Lung (tissue), 12 donors: Measurements from ENCODE around the gene TBC1D8. TPM values are rescaled to one million over a fixed set of nuclear protein-coding genes. Genes with fewer than 3 reads are reported as not detected.

Source experiments
- ATAC-seq: fragments of 200-7000 bp; cut with Tn5 transposase; one replicate; pipeline ENCODE4 v1.9.1; 2020; ENCODE audit warnings: moderate number of reproducible peaks; ENCODE audit not compliant: insufficient read depth, low FRiP score
- DNase-seq, 3 donors: peaks; one replicate each; pipeline ENCODE4 v3.0.0-alpha.2; 2013 to 2017
- H3K27ac ChIP-seq, 2 donors: one replicate each; pipeline ENCODE4 v1.5.1; 2013; ENCODE audit warnings: mild to moderate bottlenecking in 2 of 2, moderate library complexity in 2 of 2, control low read depth in 1 of 2, inconsistent platforms in 1 of 2, low read depth in 1 of 2, low read length in 1 of 2
- H3K27me3 ChIP-seq, 3 donors: one replicate each; pipeline ENCODE4 v1.5.1; 2013; ENCODE audit warnings: low read length in 2 of 3; ENCODE audit not compliant: control insufficient read depth in 3 of 3, insufficient read depth in 3 of 3
- H3K36me3 ChIP-seq, 4 donors: one replicate each; pipeline ENCODE4 v1.5.1; 2013; ENCODE audit warnings: low read length in 4 of 4, mild to moderate bottlenecking in 1 of 4, moderate library complexity in 1 of 4; ENCODE audit not compliant: control insufficient read depth in 4 of 4, insufficient read depth in 4 of 4
- H3K4me1 ChIP-seq, 5 donors: one replicate each; pipeline ENCODE4 v1.5.1; 2013; ENCODE audit warnings: low read length in 5 of 5, mild to moderate bottlenecking in 2 of 5, moderate library complexity in 1 of 5; ENCODE audit not compliant: control insufficient read depth in 5 of 5, insufficient read depth in 5 of 5
- H3K4me3 ChIP-seq: one replicate; pipeline ENCODE4 v1.5.1; 2013; ENCODE audit warnings: mild to moderate bottlenecking, control low read depth, moderate library complexity
- H3K9ac ChIP-seq, 2 donors: one replicate each; pipeline ENCODE4 v1.5.1; 2013; ENCODE audit warnings: low read length in 2 of 2, control low read depth in 1 of 2; ENCODE audit not compliant: insufficient read depth in 1 of 2
- H3K9me3 ChIP-seq, 4 donors: one replicate each; pipeline ENCODE4 v1.5.1; 2013; ENCODE audit warnings: low read length in 3 of 4, mild to moderate bottlenecking in 1 of 4, moderate library complexity in 1 of 4; ENCODE audit not compliant: control insufficient read depth in 4 of 4, insufficient read depth in 3 of 4
- CTCF ChIP-seq: IDR thresholded peaks from 2 replicates; pipeline ENCODE4 v1.5.1; 2012; ENCODE audit warnings: mild to moderate bottlenecking; ENCODE audit errors: control extremely low read depth, extremely low read depth
- WGBS, 2 donors: extraction: QIAGEN DNeasy Blood & Tissue Kit; methylation state at CpG; one replicate each; pipeline ENCODE4 v1.1.7; 2013; 5-methylcytosine and 5-hydroxymethylcytosine counted together
- polyA plus RNA-seq, 2 donors: library from polyadenylated mRNA; stranded (reverse); fragments of 200-250 nt; gene quantifications; one replicate each; pipeline ENCODE4 v1.2.1, GENCODE V29; 2013
- total RNA-seq, 2 donors: library from RNA; depleted of rRNA in 1 of 2; stranded (reverse); fragments of >200 nt in 1 of 2; gene quantifications; one replicate each; pipeline ENCODE4 v1.2.1, GENCODE V29; 2014 to 2021
- donor health status: control.
- donor health status: control.
- donor health status: Bipolar disorder and iron deficiency.
- donor health status: healthy.
- donor health status: DM: yes; HTN: yes; CAD: no.

TBC1D8 gene
- total and polyA plus RNA-seq, 4 donors = 15.8 to 40.7 (median 29.7) TPM

GRCh38 chr2:101187131-101187530 lies 35.9 kb upstream of the TBC1D8 start:
- Histone ChIP-seq H3K4me3 (no peak overlapping the region), H3K9ac (no peak overlapping the region), H3K9me3 (peaks cover 0 to 4% (median 2%) of the 10 kb centered on the region in 4 donors), H3K27me3 (no peaks in the 10 kb centered on the region), H3K36me3 (peaks cover 0 to 2% (median 0%) of the 10 kb centered on the region in 4 donors), H3K27ac (no peak overlapping the region), H3K4me1 (peaks cover 0 to 3% (median 0%) of the 10 kb centered on the region in 5 donors)
- TF ChIP-seq CTCF = no peak
- DNase-seq = peak in 1 of 3 donors; percentile 21
- no peak for ATAC-seq
- WGBS, 2 donors = 80 to 85% methylated on average over 2 of the region's 2 CpGs

GRCh38 chr2:101185656-101186055 lies 34.5 kb upstream of the TBC1D8 start:
- H3K36me3 ChIP-seq = peaks cover 0 to 2% (median 0%) of the 10 kb centered on the region in 4 donors
- ATAC-seq (no peak), DNase-seq (no peak)
- H3K27ac ChIP-seq = no peak overlapping the region
- H3K9ac ChIP-seq = no peak overlapping the region
- no peak for TF ChIP-seq CTCF
- H3K9me3 ChIP-seq = peaks cover 0 to 4% (median 2%) of the 10 kb centered on the region in 4 donors
- no peaks in the 10 kb centered on the region for H3K27me3 ChIP-seq
- H3K4me1 ChIP-seq = no peaks in the 10 kb centered on the region
- WGBS, 2 donors = 89 to 95% methylated on average over 3 of the region's 3 CpGs
- no peak overlapping the region for H3K4me3 ChIP-seq

GRCh38 chr2:101185085-101185484 lies 33.9 kb upstream of the TBC1D8 start:
- TF ChIP-seq CTCF = no peak
- ATAC-seq (no peak), DNase-seq (no peak)
- Histone ChIP-seq H3K36me3 (peaks cover 0 to 2% (median 0%) of the 10 kb centered on the region in 4 donors), H3K4me1 (no peaks in the 10 kb centered on the region), H3K27ac (no peak overlapping the region), H3K27me3 (no peaks in the 10 kb centered on the region), H3K9ac (no peak overlapping the region), H3K4me3 (no peak overlapping the region), H3K9me3 (peaks cover 0 to 4% (median 2%) of the 10 kb centered on the region in 4 donors)
- WGBS, 2 donors = 86 to 96% methylated on average over 4 of the region's 4 CpGs

GRCh38 chr2:101179982-101180381 lies 28.8 kb upstream of the TBC1D8 start:
- H3K9ac ChIP-seq = no peak overlapping the region
- 30 to 47% methylated on average over 3 of the region's 3 CpGs for WGBS, 2 donors
- no peak overlapping the region for H3K4me3 ChIP-seq
- no peaks in the 10 kb centered on the region for H3K4me1 ChIP-seq
- H3K27me3 ChIP-seq = no peaks in the 10 kb centered on the region
- no peaks in the 10 kb centered on the region for H3K36me3 ChIP-seq
- no peak overlapping the region for H3K27ac ChIP-seq
- peak; percentile 58 for ATAC-seq
- no peaks in the 10 kb centered on the region for H3K9me3 ChIP-seq
- peak in 1 of 3 donors; percentile 19 for DNase-seq
- TF ChIP-seq CTCF = no peak
